ELF-1 (cell line): ENCODE measurements around the gene NRP2.

Experiments
- DNase-seq: peaks from one replicate; pipeline ENCODE4 v3.0.0-alpha.2; 2016; ENCODE audit warnings: low read depth, low spot score

Gene NRP2

DNA sequence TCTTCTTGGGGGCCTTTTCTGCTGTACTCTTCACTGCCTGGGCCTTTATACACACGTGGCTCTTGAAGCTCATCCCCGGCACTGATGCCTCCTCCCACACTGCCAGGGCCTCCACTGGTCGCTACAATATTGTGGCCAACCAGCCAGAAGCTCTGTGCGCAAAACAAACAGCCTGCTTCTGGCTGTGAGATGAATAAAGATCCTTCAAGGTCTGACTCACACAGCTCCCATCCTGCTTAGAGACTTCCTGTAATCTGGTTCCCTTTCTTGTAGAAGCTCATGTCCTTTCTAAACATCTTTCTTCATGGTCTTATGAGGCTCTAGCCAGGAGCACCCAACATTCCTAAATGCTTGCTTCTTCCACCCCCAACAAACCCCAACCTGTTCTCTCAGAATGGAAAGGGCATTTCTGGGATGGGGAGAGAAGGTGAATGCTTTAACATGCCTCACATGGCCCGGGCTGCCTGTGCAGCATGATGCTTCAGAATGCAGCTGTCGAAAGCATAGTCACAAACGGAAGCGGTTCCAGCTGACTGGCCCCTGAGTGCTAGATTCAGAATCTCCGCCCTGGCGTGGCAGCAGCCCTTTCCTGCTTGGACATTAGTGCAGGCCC, 24.6 kb downstream of the NRP2 start:
- peak; percentile 55 for DNase-seq

DNA sequence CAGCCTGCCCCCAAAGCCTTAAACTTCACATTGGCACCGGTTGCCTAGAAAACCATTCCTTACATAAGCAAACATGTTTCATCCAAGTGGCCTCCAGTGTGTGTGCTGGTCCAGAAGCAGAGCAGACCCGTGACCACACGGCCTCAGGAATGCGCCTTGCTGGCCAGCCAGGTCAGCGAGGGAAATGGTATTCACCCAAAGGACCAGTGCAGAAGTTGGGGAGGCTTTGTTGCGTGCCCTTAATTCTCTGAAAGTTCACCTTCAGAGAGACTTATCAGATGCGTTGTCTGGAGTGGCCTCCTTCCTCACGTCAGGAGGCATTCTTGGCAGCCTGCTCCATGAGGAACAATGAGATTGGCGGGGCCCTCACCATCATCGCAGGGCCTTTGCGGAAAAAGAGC, 25.9 kb downstream of the NRP2 start:
- DNase-seq: no peak

GRCh38 chr2:205709319-205709718, 27.0 kb downstream of the NRP2 start:
- DNase-seq: no peak

DNA sequence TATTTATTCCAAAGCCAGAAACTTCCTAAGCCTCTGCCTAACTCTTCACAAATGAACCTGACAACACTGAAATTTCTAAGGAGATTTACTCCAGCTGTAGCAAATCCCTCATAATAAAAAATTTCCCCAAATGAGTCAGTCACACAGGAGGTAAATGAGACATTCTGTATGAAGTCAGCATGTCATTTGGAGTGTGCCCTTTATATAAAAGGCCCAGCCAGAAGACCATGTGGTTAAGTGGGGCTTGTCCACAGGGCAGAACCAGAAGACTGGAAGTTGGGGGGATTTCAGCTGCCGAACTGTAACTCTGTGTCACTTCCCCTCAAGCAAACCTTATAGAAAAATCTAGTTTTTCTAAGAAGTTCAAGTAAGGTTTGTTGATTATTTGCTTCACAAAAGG, 30.2 kb downstream of the NRP2 start:
- no peak for DNase-seq

DNA sequence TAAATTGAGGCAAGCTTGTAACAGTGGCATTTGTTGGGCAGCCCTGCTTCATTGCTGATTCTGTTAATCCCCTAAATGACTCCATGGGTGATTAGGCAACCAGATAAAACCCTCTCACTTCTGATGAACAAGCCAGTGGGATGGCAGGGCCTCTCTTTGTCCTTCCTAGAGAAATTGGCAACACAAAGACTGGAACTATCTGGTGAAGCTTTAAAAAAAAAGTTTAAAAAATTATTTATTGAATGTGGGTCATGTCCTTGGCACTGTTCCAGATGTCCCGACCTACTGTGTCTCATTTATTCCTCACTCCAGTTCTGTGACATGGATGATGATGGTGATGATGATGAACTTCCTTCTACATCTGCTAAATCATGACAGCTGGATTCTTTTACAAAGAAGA, 30.8 kb downstream of the NRP2 start:
- DNase-seq: no peak

- no peak for DNase-seq
Measured at GRCh38 chr2:205714058-205714776, 31.9 kb downstream of the NRP2 start.

GRCh38 chr2:205714789-205715720, 32.8 kb downstream of the NRP2 start:
- peak; percentile 55 for DNase-seq

- DNase-seq: peak; percentile 87
Measured at GRCh38 chr2:205715831-205716525, 33.7 kb downstream of the NRP2 start.

DNA sequence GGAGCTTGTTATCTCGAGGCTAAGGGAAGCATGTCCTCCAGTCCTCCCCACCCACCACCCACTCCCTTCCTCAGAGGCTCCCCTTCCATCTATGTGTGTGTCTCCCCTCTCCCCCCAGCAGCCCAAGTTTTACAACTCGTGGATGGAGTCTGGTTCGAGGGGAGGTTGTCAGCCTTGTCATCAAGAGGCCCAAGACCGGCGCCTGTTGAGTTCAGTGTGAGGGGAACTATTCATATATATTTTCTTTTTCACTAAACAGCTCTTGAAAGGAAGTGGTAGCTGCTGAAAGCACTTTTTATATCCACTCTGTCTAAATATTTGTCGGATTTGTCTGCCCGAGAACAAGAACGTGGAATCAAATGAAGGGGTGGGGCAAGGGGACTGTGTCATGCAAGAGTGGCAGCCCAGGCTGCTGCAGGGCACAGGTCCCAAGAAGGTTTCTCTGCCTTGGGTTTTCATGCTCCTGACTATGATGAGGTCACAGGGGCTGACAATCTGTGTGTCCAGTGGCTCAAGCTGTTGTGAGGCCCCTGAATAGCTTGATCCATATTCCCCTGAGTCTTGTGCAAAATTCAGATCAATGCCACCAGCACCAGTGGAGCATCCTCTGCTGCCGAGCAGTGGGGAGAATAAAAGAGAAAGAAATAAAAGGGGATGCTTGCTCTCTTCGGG, 35.0 kb downstream of the NRP2 start:
- DNase-seq: no peak

GRCh38 chr2:205717999-205718398, 35.7 kb downstream of the NRP2 start:
- DNase-seq: no peak

DNA sequence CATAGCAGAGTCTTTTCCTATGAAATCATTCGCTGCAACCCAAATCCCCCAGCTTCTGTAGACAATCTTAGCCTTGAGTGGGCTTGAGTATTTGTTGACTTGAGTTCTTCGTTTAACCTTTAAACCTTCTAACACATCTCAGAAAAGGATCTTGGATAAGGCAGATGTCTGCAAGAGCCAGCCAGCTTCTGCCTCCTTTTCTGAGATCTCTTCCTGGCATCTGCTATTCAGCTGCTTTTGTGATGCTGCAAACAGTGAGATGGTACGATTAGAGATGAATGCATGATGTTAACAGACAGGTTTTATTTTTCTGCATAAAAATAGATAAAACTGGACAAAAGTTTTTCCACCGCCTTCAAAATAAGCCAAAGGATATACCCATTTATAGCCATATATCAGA, 37.5 kb downstream of the NRP2 start:
- DNase-seq: no peak

DNA sequence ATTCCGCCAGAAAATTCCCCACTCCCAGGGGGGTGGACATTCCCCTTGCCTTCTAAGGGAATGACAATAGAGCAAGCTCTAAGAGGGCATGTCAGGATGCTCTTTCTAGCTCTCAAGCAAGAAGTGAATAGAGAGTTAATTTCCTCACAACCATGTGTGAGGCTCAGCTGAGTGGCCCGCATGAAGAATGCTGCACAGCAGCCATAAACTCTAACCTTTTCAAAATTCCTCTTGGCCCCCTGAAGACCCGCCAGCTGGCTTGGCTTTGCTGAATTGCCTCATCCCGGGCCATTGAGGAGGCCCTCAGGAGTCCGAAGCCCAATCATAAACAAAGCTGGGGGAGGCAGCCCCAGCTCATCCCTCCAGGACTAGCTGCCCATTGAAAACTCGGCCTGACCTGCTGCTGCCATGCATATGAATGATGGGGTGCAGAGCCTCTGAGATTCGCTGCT, 38.2 kb downstream of the NRP2 start:
- peak; percentile 61 for DNase-seq

DNA sequence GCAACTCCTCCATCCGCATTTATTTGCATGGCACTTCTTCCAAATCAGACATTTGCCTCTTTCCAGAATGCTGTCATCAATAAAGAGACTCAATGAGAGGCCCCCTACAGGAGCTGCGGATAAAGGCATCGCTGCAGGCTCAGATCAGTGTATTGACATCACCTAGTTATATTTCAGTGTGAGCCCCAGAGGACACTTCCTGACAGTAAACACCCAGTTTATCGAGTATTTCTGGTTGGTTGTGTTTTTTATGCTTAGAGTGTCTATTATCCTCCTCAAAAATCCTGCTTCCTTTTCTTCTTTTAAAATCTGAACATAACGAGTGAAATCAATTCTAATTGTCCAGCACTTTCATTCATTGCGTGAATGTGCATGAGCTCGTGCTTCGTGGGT, 38.8 kb downstream of the NRP2 start:
- peak; percentile 33 for DNase-seq

GRCh38 chr2:205722283-205722918, 40.1 kb downstream of the NRP2 start:
- peak; percentile 74 for DNase-seq

- DNase-seq: no peak
Measured at GRCh38 chr2:205723179-205723578, 40.9 kb downstream of the NRP2 start.

GRCh38 chr2:205725059-205725458, 42.8 kb downstream of the NRP2 start:
- no peak for DNase-seq

- DNase-seq: no peak
Measured at GRCh38 chr2:205726506-205726905, 44.2 kb downstream of the NRP2 start.

GRCh38 chr2:205727174-205727573, 44.9 kb downstream of the NRP2 start:
- DNase-seq: no peak

DNA sequence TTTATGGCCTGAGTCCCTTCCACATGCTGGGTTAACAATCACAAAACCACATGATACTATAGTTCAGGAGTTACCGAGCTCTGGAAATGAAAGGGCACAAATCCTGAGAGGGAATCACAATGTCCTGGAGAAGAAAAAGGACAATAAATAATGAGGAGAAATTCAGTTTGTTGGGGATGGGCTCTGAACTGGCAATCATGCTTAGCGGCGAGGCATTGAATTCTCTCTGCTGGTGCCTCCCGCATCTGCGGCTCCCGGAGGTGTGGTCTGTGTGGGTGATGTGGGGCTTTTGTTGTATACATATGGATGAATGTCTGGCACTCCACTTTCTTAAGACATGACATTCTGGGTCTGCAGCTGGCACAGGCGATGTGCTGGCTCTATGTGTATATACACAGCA, 46.1 kb downstream of the NRP2 start:
- no peak for DNase-seq

- no peak for DNase-seq
Measured at GRCh38 chr2:205730191-205730590, 47.9 kb downstream of the NRP2 start.
